ENCODE data around the gene FAM107B. TPM values are rescaled to one million over a fixed set of nuclear protein-coding genes. Genes with fewer than 3 reads are reported as not detected.

The FAM107B gene
- total and polyA plus RNA-seq, 8 donors, result 22.6 to 105 (median 54.5) TPM

DNA sequence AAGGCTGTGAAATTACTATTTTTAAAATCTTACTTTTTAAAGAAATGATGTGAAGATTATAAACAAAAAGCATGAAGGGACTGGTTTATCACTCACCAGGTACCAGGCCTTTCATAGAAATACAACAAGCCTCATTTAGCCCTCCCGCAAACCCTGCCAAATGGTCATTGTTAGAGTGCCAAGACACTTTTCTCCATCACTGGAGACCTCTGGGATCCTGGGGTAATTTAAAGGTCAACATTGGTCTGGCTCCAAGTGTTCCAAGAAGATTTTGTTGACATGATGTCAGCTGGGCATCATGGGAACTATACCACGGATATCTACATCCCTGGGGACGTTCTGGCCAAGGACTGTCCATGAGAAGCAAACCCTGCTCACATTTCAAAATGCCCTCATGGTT is 306.0 kb downstream of the FAM107B start:
- FAIRE-seq, result no peak
- Histone ChIP-seq H3K27me3 (no peaks in the 10 kb centered on the region), H3K9me3 (no peaks in the 10 kb centered on the region), H3K4me3 (no peak overlapping the region), H3K36me3 (no peaks in the 10 kb centered on the region), H3K27ac (no peak overlapping the region), H3K4me1 (peaks cover 0 to 4% (median 0%) of the 10 kb centered on the region in 3 donors)
- 46 to 61% methylated on average over 3 of the region's 3 CpGs for WGBS, 2 donors
- intact Hi-C loops (cut with DNase I), result no loop called here
- TF ChIP-seq, protein P1, sequence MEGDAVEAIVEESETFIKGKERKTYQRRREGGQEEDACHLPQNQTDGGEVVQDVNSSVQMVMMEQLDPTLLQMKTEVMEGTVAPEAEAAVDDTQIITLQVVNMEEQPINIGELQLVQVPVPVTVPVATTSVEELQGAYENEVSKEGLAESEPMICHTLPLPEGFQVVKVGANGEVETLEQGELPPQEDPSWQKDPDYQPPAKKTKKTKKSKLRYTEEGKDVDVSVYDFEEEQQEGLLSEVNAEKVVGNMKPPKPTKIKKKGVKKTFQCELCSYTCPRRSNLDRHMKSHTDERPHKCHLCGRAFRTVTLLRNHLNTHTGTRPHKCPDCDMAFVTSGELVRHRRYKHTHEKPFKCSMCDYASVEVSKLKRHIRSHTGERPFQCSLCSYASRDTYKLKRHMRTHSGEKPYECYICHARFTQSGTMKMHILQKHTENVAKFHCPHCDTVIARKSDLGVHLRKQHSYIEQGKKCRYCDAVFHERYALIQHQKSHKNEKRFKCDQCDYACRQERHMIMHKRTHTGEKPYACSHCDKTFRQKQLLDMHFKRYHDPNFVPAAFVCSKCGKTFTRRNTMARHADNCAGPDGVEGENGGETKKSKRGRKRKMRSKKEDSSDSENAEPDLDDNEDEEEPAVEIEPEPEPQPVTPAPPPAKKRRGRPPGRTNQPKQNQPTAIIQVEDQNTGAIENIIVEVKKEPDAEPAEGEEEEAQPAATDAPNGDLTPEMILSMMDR (IDR thresholded peaks at IDR 0.05), result no peak
- no peak for ATAC-seq
- no peak for DNase-seq

Other genes starting within 250 kb of the FAM107B start
- 1 to 10 TPM; 1.3 to 6.5 (median 4.0) TPM for gene CDNF, start 63.1 kb upstream of the FAM107B start, total RNA-seq
- gene CDNF, start 63.1 kb upstream of the FAM107B start, polyA plus RNA-seq, result 1 to 10 TPM; 4.2 to 5.7 TPM
- gene HSPA14, start 63.4 kb upstream of the FAM107B start, total RNA-seq, result 1 to 10 TPM; 3.1 to 5.6 (median 5.2) TPM
- gene HSPA14, start 63.4 kb upstream of the FAM107B start, polyA plus RNA-seq, result 10 to 100 TPM in 1 of 2 donors, 1 to 10 TPM in 1; 5.2 to 10.4 TPM
- gene MSANTD7, start 63.4 kb upstream of the FAM107B start, total RNA-seq, result 1 to 10 TPM; 3.3 to 6.4 (median 5.2) TPM
- 1 to 10 TPM; 2.1 to 3.5 TPM for gene MSANTD7, start 63.4 kb upstream of the FAM107B start, polyA plus RNA-seq
- 1 to 10 TPM; 2.2 to 5.9 (median 4.0) TPM for gene SUV39H2, start 104.0 kb upstream of the FAM107B start, total RNA-seq
- gene SUV39H2, start 104.0 kb upstream of the FAM107B start, polyA plus RNA-seq, result 1 to 10 TPM; 1.1 to 2.1 TPM
- gene DCLRE1C, start 179.2 kb upstream of the FAM107B start, total RNA-seq, result 1 to 10 TPM; 3.0 to 7.0 (median 3.5) TPM
- gene DCLRE1C, start 179.2 kb upstream of the FAM107B start, polyA plus RNA-seq, result 1 to 10 TPM; 1.8 to 2.3 TPM
- gene MEIG1, start 184.5 kb upstream of the FAM107B start, total RNA-seq, result under 1 TPM in 1 of 6 donors, not detected in 5; 0.44 TPM
- gene MEIG1, start 184.5 kb upstream of the FAM107B start, polyA plus RNA-seq, result 1 to 10 TPM in 1 of 2 donors, not detected in 1; 1.5 TPM

Measured in pancreas (tissue), 10 donors.